ENCODE results near the gene PCBP3.

DNA sequence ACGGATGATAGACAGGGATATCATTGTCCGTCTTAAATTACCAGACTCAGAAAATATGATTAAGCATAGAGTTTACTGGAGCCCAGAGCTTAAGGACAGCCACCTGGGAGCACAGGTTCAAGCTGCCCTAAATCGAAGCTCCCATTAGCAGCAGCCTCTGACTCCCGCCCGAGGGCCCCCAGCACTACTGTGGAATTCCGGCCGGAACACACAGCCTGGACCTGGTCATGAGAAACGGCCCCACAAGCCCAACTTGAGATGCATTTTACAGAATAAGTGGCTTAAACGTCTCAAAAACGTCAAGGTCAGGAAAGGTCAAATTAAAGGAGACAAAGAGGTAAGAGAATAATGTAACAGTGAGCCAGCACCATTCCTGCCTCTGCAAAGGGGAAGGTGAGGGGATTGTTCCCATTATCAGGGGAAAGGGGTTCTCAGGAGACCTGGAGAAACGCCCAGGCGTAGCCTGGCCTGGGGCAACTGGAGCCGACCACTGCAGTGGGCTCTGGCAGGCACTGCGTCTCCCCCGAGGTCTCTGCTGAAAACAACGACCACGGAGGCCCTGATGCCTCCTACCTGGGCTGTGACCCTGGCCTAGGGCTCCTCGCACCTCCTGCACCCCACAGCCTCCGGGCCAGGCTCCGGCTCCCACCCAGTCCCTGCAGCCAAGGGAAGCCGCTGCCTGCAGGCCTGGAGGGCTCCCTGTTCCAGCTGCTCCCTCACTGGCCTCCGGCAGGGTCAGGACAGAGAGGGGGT lies 326.6 kb downstream of the PCBP3 start:
- no peak for TF ChIP-seq POLR2A (IDR thresholded peaks at IDR 0.05)
- TF ChIP-seq, protein P1, sequence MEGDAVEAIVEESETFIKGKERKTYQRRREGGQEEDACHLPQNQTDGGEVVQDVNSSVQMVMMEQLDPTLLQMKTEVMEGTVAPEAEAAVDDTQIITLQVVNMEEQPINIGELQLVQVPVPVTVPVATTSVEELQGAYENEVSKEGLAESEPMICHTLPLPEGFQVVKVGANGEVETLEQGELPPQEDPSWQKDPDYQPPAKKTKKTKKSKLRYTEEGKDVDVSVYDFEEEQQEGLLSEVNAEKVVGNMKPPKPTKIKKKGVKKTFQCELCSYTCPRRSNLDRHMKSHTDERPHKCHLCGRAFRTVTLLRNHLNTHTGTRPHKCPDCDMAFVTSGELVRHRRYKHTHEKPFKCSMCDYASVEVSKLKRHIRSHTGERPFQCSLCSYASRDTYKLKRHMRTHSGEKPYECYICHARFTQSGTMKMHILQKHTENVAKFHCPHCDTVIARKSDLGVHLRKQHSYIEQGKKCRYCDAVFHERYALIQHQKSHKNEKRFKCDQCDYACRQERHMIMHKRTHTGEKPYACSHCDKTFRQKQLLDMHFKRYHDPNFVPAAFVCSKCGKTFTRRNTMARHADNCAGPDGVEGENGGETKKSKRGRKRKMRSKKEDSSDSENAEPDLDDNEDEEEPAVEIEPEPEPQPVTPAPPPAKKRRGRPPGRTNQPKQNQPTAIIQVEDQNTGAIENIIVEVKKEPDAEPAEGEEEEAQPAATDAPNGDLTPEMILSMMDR (IDR thresholded peaks at IDR 0.05) = no peak
